Mesendoderm (in vitro differentiated cells): ENCODE data around the gene GAPVD1.

Experiments
- DNase-seq: peaks from one replicate; pipeline ENCODE4 v3.0.0; 2013
- H2AK5ac ChIP-seq: 2 replicates; pipeline ENCODE4 v1.6.1; 2013; ENCODE audit warnings: low read length, inconsistent platforms
- H2BK120ac ChIP-seq: 2 replicates; pipeline ENCODE4 v1.6.1; 2013; ENCODE audit warnings: low read depth, mild to moderate bottlenecking, low read length, moderate library complexity, mixed read lengths
- H2BK15ac ChIP-seq: replicated peaks from 2 replicates; pipeline ENCODE4 v1.6.1; 2013; ENCODE audit warnings: low read depth, mild to moderate bottlenecking, moderate library complexity
- H2BK5ac ChIP-seq: 2 replicates; pipeline ENCODE4 v1.6.1; 2013; ENCODE audit warnings: low read length, inconsistent platforms
- H3K18ac ChIP-seq: 2 replicates; pipeline ENCODE4 v1.6.1; 2013; ENCODE audit warnings: mild to moderate bottlenecking, low read length, mixed read lengths
- H3K23ac ChIP-seq: one replicate; pipeline ENCODE4 v1.6.1; 2013; ENCODE audit warnings: low read length
- H3K27ac ChIP-seq: 2 replicates; pipeline ENCODE4 v1.5.1; 2013; ENCODE audit warnings: low read depth, mild to moderate bottlenecking, inconsistent platforms, low read length, moderate library complexity
- H3K27me3 ChIP-seq: 2 replicates; pipeline ENCODE4 v1.6.1; 2013; ENCODE audit warnings: low read length, control low read depth, mild to moderate bottlenecking, inconsistent platforms; ENCODE audit not compliant: insufficient read depth, poor library complexity
- H3K36me3 ChIP-seq: 2 replicates; pipeline ENCODE4 v1.6.1; 2013; ENCODE audit warnings: low read length, inconsistent platforms; ENCODE audit not compliant: control insufficient read depth, insufficient read depth
- H3K4ac ChIP-seq: one replicate; pipeline ENCODE4 v1.6.1; 2013; ENCODE audit warnings: low read depth, mild to moderate bottlenecking, low read length, moderate library complexity
- H3K4me1 ChIP-seq: 2 replicates; pipeline ENCODE4 v1.6.1; 2013; ENCODE audit warnings: low read depth, low read length, inconsistent platforms; ENCODE audit not compliant: control insufficient read depth
- H3K4me2 ChIP-seq: 2 replicates; pipeline ENCODE4 v1.6.1; 2013; ENCODE audit warnings: low read length
- H3K4me3 ChIP-seq: 2 replicates; pipeline ENCODE4 v1.5.1; 2013; ENCODE audit warnings: mild to moderate bottlenecking, low read length
- H3K56ac ChIP-seq: one replicate; pipeline ENCODE4 v1.6.1; 2013; ENCODE audit warnings: low read length
- H3K79me1 ChIP-seq: 2 replicates; pipeline ENCODE4 v1.6.1; 2013; ENCODE audit warnings: low read length, inconsistent platforms
- H3K79me2 ChIP-seq: 2 replicates; pipeline ENCODE4 v1.6.1; 2013; ENCODE audit warnings: mild to moderate bottlenecking, low read length; ENCODE audit not compliant: control insufficient read depth, insufficient read depth
- H3K9ac ChIP-seq: 2 replicates; pipeline ENCODE4 v1.6.1; 2013; ENCODE audit warnings: low read length, inconsistent platforms
- H4K5ac ChIP-seq: one replicate; pipeline ENCODE4 v1.6.1; 2013; ENCODE audit warnings: low read length
- H4K8ac ChIP-seq: one replicate; pipeline ENCODE4 v1.6.1; 2013; ENCODE audit warnings: low read depth, mild to moderate bottlenecking, control low read depth, low read length, moderate library complexity
- WGBS: extraction: QIAGEN DNeasy Blood & Tissue Kit; methylation state at CpG from one replicate; pipeline ENCODE4 v1.1.7; 2013; ENCODE audit warnings: low lambda C conversion rate, missing lambda C conversion rate; ENCODE audit not compliant: insufficient coverage; ENCODE audit errors: extremely low coverage; 5-methylcytosine and 5-hydroxymethylcytosine counted together

Gene GAPVD1

GRCh38 chr9:125372441-125373226, 111.0 kb downstream of the GAPVD1 start:
- H3K4me1 ChIP-seq: no peaks in the 10 kb centered on the region
- no peak overlapping the region for H2BK5ac ChIP-seq
- H3K18ac ChIP-seq: no peak overlapping the region
- no peak overlapping the region for H3K9ac ChIP-seq
- no peak overlapping the region for H4K5ac ChIP-seq
- H3K4ac ChIP-seq: no peak overlapping the region
- H4K8ac ChIP-seq: no peak overlapping the region
- no peak overlapping the region for H2AK5ac ChIP-seq
- H3K27ac ChIP-seq: no peak overlapping the region
- no peaks in the 10 kb centered on the region for H3K79me1 ChIP-seq
- no CpG with 5 or more reads among the region's 9 CpGs for WGBS
- no peak overlapping the region for H3K4me3 ChIP-seq
- no peak overlapping the region for H3K56ac ChIP-seq
- no peaks in the 10 kb centered on the region for H3K27me3 ChIP-seq
- no peak overlapping the region for H2BK15ac ChIP-seq
- H2BK120ac ChIP-seq: no peak overlapping the region
- H3K4me2 ChIP-seq: no peak overlapping the region
- no peaks in the 10 kb centered on the region for H3K79me2 ChIP-seq
- DNase-seq: no peak
- no peak overlapping the region for H3K23ac ChIP-seq
- H3K36me3 ChIP-seq: no peaks in the 10 kb centered on the region

- Histone ChIP-seq H3K4me3 (no peak overlapping the region), H2BK5ac (no peak overlapping the region), H3K4me1 (no peaks in the 10 kb centered on the region), H3K18ac (no peak overlapping the region), H2BK15ac (no peak overlapping the region), H3K4me2 (peak overlapping the region; percentile 29), H3K79me2 (no peaks in the 10 kb centered on the region), H3K36me3 (no peaks in the 10 kb centered on the region), H4K8ac (no peak overlapping the region), H2AK5ac (no peak overlapping the region), H3K9ac (peak overlapping the region; percentile 36), H2BK120ac (no peak overlapping the region), H3K27ac (no peak overlapping the region), H3K79me1 (no peaks in the 10 kb centered on the region), H4K5ac (no peak overlapping the region), H3K4ac (no peak overlapping the region), H3K56ac (peak overlapping the region; percentile 49), H3K27me3 (no peaks in the 10 kb centered on the region), H3K23ac (no peak overlapping the region)
- no CpG with 5 or more reads among the region's 24 CpGs for WGBS
- DNase-seq: peak; percentile 88
Observed at GRCh38 chr9:125374443-125375309, 113.0 kb downstream of the GAPVD1 start.

GRCh38 chr9:125375820-125376219, 114.2 kb downstream of the GAPVD1 start:
- WGBS: no CpG with 5 or more reads among the region's 9 CpGs
- Histone ChIP-seq H3K79me1 (no peaks in the 10 kb centered on the region), H2BK120ac (no peak overlapping the region), H3K79me2 (no peaks in the 10 kb centered on the region), H4K5ac (no peak overlapping the region), H2AK5ac (no peak overlapping the region), H3K4me3 (no peak overlapping the region), H3K4me1 (no peaks in the 10 kb centered on the region), H3K4me2 (no peak overlapping the region), H3K4ac (no peak overlapping the region), H3K56ac (no peak overlapping the region), H3K23ac (no peak overlapping the region), H3K9ac (no peak overlapping the region), H3K27ac (no peak overlapping the region), H2BK15ac (no peak overlapping the region), H2BK5ac (no peak overlapping the region), H4K8ac (no peak overlapping the region), H3K18ac (no peak overlapping the region), H3K36me3 (no peaks in the 10 kb centered on the region), H3K27me3 (no peaks in the 10 kb centered on the region)
- DNase-seq: no peak

DNA sequence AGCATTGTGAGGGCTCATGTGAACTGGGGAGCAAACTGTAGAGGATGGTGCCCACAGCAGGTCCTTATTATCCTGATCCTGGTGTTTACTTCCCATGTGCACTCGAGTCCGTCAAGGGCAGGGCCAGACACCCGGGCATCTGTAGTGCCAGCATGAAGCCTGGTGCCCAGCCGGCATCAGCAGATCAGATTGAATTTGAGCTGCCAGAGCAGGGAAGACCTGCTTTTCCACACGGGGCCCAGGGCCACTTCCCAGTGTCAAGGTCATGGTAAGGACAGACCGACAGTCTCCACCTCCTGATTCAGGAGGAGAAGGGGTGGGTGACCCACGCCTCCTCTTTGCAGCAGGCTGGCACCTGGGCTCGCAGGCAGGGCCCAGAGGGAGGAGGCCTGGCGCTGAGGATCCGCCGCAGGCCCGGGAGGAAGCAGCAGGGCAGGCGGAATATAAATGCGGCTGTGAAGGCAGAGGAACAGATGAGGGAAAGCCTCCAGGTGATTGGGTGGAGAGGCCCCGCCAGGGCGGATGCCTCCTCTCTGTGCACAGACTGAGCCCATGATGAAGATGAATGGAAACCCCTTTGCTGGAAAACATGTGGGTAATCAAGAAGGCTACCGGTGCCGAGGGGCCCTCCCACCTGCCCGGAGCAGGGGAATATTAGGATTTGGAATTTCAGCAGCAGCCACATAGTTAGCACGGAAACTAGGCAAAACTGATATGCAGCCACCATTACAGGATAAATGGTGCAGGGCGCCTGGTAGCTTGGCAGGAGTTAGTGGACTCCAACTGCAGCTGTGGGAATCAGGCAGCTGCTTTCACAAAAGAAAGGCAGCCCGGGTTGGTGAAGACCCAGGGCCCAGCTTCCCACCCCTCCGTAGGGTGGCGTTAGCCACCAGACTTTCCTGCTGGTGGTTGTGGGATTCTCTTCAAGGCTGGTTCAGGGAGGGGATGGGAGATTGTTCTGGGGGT, 114.9 kb downstream of the GAPVD1 start:
- H3K18ac ChIP-seq: no peak overlapping the region
- H2AK5ac ChIP-seq: no peak overlapping the region
- H4K8ac ChIP-seq: no peak overlapping the region
- H3K27me3 ChIP-seq: no peaks in the 10 kb centered on the region
- no peak overlapping the region for H3K27ac ChIP-seq
- no peak overlapping the region for H3K9ac ChIP-seq
- no peak overlapping the region for H2BK120ac ChIP-seq
- no peaks in the 10 kb centered on the region for H3K4me1 ChIP-seq
- H3K23ac ChIP-seq: no peak overlapping the region
- no CpG with 5 or more reads among the region's 24 CpGs for WGBS
- no peak overlapping the region for H3K56ac ChIP-seq
- DNase-seq: no peak
- no peak overlapping the region for H2BK5ac ChIP-seq
- no peak overlapping the region for H3K4me3 ChIP-seq
- H4K5ac ChIP-seq: no peak overlapping the region
- H2BK15ac ChIP-seq: no peak overlapping the region
- no peak overlapping the region for H3K4me2 ChIP-seq
- no peaks in the 10 kb centered on the region for H3K36me3 ChIP-seq
- H3K79me2 ChIP-seq: no peaks in the 10 kb centered on the region
- no peak overlapping the region for H3K4ac ChIP-seq
- no peaks in the 10 kb centered on the region for H3K79me1 ChIP-seq

DNA sequence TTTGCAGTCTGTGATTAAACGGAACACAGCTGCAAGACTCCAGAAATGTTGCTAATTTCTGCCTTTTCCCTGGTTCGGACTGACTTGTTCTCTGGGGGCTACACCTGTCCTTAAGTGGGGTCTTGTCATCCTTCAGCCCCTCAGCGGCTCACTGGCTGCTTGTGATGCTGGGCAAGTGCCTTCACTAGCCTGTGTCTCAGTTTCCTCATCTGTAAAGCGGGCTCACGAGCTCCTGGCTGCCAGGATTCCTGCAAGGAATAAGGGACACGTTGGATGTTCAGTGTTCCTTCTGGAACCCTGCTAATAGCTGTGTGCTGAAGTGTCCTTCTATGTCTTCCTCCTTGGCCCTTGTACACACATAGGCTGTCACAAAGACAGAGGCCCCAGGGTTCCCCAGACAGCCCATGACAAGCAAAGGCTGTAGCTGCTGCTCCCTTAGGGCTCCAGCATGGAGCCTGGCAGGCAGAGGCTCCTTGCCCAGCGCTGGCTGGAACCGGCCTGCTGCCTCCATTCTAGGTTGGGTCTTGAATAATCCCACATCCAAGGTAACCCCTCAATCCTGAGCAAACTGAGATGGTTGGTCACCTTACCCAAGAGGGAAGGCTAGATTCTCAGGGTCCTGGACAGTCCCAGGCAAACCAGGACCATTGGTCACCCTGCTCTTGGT, 116.1 kb downstream of the GAPVD1 start:
- Histone ChIP-seq H3K56ac (no peak overlapping the region), H3K36me3 (no peaks in the 10 kb centered on the region), H2BK120ac (no peak overlapping the region), H3K4ac (no peak overlapping the region), H2AK5ac (no peak overlapping the region), H4K8ac (no peak overlapping the region), H3K4me3 (no peak overlapping the region), H3K18ac (no peak overlapping the region), H2BK15ac (no peak overlapping the region), H3K79me2 (no peaks in the 10 kb centered on the region), H4K5ac (no peak overlapping the region), H3K27me3 (no peaks in the 10 kb centered on the region), H3K79me1 (no peaks in the 10 kb centered on the region), H3K4me1 (no peaks in the 10 kb centered on the region), H3K9ac (no peak overlapping the region), H3K27ac (no peak overlapping the region), H3K4me2 (no peak overlapping the region), H3K23ac (no peak overlapping the region), H2BK5ac (no peak overlapping the region)
- WGBS: no CpG with 5 or more reads among the region's 8 CpGs
- DNase-seq: no peak
